HG03565 (cell line): Measurements from ENCODE around the gene NLRP8.
"Not testable (repeated sequence)": the region's sequence is repeated elsewhere in the genome, so short reads cannot be mapped to it uniquely, and the experiment has no call there.

Source experiments
- ATAC-seq: cut with Tn5 transposase; IDR thresholded peaks from one replicate; pipeline ENCODE4 v1.9.1; 2021; ENCODE audit warnings: mild to moderate bottlenecking, moderate library complexity; ENCODE audit not compliant: unreplicated experiment

NLRP8 gene

DNA sequence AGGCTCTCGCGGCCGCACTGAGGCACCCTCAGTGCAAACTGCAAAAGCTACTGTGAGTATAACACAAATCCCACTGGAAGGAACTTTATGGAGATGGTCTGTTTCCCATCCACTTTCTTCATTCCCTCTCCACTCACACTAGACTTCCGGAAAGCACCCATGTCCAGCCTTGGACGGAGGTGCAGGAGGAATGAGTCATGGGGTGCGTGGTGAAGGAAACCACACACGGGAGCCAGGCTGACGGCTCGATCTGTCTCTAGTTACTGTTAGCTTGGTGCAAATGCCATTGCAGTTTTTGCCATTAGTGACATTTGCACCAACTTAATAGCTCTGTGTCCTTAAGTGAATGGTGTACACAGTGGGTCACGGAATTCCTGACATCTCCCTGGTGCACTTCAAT, 14.6 kb downstream of the NLRP8 start:
- no peak for ATAC-seq

DNA sequence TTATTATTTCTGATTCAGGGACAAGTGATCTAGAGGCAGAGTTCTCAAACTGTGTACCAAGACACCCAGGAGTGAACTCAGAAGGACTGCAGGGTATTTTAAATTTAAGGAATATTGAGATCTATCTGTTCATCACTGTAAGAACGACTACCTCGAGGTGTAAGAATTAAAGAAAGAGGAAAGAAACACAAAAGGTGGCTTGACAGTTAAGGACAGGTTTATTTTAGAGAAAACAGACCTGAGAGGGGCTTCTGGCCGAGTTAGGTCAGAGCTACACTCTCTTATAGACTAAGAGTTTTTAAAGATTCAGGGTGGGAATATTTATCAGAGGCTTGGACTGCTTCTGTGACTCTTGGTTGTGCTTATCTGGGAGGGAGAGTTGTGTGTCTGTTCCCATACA, 26.4 kb downstream of the NLRP8 start:
- ATAC-seq, result no peak

DNA sequence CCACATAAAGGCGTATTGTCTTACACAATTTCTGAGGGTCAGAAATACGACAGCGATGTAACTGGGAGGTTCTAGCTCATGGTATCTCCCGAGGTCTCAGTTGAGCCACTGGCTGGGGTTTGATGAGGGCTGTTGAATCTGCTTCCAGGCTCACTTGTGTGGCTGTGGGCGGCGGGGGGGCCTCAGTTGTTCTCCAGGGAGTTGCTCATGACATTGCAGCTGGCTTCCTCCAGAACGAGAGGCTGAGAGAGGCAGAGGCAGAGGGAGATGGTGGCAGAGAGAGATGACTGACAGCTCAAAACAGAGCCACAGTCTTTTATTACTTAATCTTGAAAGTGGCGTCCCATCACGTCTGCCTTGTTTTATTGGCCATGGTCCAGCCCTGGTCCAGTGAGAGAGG, 32.8 kb downstream of the NLRP8 start:
- ATAC-seq, result no peak

DNA sequence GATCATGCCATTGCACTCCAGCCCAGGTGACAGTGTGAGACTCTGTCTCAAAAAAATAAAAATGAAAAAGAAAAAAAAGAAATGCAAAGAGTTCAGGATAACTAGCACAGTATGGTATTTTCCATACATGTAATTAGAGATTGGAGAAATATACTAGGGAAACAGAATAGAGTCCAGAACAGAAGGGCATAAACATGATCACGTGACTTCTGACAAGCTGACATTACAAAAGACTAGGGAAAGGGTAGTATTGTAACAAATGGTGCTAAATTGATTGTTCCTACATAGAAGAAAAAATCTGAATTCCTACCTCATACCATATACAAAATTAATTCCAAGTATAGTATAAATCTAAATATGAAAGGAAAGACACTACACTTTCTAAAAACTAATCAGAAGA, 37.6 kb downstream of the NLRP8 start:
- ATAC-seq, result no peak

DNA sequence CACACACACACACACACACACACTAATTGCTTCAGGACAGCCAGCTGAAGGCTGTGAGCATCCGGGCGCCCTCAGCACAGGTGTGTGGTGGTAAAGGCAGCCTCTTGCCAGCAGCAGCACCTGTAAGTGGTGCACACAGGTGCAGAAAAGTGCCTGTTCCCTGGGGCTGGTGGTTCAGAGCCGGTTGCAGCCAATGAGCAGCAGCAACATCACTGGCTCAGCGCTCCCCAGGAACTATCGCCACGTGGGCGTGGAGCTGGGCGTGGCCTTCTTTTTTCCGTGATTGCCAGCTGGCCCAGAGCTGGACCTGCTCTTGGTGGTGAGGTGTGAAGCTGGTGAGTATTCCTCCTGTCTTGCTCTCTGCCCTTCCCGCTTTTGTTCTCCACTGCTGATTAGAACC, 38.9 kb downstream of the NLRP8 start, which contains the start of gene NLRP5:
Gene NLRP5, plus strand, starts transcription at position 289 of the 400 bp plus-strand sequence.
- ATAC-seq, result no peak

DNA sequence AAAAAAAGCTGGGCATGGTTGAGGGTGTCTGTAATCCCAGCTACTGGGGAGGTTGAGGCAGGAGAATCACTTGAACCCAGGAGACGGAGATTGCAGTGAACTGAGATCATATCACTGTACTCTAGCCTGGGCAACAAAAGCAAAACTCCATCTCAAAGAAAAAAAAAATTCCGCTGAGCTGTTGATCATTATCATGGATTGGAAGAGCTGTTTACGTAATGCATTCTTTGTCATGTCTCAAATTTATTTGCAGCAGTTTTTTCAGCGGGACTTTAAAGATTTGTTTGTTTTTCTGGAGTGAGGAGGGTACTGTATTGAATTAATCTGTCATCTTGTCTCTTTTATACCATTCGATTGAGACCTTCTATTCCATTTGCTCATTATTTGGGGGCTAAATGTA, 43.2 kb downstream of the NLRP8 start:
- ATAC-seq, result no peak

DNA sequence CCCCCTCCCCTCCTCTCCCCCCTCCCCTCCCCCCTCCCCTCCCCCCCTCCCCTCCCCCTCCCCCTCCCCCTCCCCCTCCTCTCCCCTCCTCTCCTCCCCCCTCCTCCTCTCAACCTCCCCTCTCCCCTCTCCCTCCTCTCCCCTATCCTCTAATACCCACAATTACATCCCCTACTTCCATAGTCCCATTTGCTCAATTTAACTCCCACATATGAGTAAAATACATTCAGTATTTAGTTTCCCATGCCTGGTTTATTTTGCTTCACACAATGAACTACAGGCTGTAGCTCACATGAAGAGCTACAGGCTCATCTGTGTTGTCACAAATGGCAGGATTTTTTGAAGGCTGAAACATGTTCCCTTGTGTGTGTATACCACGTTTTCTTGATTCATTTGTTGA, 45.9 kb downstream of the NLRP8 start:
- no peak for ATAC-seq

DNA sequence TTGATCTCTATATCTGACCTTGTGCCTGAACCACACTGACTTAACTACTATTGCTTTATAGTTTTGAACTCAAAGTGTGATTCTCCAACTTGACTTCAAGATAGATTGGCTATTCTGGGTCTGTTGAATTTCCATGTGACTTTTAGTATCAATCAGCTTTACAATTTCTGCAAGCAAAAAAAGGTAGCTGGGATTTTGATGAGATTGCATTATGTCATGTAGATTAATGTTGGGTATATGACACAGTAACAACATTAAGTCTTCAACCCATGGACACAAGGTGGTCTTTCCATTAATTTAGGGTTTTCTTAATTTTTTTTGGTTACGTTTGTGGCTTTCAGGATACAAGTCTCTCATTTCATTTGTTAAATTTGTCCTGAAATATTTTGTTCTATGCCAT, 67.1 kb downstream of the NLRP8 start:
- ATAC-seq, result no peak

DNA sequence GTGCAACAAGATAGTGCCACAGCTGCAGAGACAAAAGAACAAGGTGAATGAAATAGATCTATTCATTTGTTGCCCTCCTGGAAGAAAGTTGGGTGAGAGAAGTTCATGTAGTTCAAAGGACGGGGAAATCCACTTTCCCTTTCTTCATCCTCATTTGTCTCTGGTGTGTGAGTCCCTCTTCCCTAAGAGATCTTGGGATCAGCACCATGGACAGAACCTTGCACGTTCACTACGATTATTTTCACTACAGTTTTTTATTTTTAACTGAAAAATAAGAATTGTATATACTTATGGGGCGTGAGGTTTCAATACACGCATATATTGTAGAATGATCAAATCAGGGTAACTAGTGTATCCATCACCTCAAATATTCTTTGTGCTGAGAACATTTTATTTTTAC, 68.1 kb downstream of the NLRP8 start:
- no peak for ATAC-seq

DNA sequence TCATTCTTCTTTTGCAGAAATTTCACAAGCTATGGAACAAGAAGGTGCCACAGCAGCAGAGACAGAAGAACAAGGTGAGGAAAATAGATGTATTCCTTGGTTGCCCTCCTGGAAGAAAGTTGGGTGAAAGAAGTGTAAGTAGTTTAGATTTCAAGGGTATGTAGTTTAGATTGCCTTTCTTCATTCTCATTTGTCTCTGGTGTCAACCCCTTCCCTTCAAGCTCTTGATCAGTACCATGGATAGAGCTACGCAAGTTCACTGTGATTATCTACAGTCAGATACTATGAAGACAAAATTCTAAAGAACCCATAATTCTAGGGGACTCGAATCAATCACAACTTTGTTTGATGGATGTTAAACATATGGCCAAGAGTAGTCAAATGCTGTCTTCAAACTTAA, 71.7 kb downstream of the NLRP8 start:
- not testable (repeated sequence) for ATAC-seq

DNA sequence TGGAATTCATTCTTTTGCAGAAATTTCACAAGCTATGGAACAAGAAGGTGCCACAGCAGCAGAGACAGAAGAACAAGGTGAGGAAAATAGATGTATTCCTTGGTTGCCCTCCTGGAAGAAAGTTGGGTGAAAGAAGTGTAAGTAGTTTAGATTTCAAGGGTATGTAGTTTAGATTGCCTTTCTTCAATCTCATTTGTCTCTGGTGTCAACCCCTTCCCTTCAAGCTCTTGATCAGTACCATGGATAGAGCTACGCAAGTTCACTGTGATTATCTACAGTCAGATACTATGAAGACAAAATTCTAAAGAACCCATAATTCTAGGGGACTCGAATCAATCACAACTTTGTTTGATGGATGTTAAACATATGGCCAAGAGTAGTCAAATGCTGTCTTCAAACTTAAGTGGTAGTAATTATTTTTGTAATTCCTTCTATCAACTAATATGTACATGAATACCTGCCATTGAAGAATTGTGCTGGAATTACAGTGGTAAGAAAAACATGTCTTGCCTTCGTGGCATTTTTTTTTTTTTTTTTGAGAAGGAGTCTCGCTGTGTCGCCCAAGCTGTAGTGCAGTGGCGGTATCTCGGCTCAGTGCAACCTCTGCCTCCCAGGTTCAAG, 72.8 kb downstream of the NLRP8 start:
- ATAC-seq, result not testable (repeated sequence)

DNA sequence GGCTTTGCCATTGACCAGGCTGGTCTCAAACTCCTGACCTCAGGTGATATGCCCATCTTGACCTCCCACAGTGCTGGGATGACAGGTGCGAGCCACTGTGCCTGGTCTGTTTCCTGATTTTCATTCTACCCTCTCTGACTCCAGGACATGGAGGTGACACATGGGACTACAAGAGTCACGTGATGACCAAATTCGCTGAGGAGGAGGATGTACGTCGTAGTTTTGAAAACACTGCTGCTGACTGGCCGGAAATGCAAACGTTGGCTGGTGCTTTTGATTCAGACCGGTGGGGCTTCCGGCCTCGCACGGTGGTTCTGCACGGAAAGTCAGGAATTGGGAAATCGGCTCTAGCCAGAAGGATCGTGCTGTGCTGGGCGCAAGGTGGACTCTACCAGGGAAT, 79.1 kb downstream of the NLRP8 start:
- no peak for ATAC-seq
